Vagina (tissue), 2 donors: Measurements from ENCODE around the gene CD248.

ENCODE experiments used
- POLR2A ChIP-seq, 2 donors: fragments of 450-650 bp; IDR thresholded peaks; one replicate each; pipeline ENCODE4 v1.6.1; 2017; ENCODE audit warnings: antibody characterized with exemption in 2 of 2, mild to moderate bottlenecking in 2 of 2, moderate library complexity in 2 of 2
- TF ChIP-seq, protein P1 (sequence below), 3 experiments: fragments of 450-650 bp in 2 of 3; fragments of 200-600 bp in 1 of 3; sonication (generic) in 1 of 3; IDR thresholded peaks; one replicate each; pipeline ENCODE4 v1.5.1; 2017 to 2019; ENCODE audit warnings: antibody characterized with exemption in 3 of 3, mild to moderate bottlenecking in 2 of 3, moderate library complexity in 2 of 3

DNA sequence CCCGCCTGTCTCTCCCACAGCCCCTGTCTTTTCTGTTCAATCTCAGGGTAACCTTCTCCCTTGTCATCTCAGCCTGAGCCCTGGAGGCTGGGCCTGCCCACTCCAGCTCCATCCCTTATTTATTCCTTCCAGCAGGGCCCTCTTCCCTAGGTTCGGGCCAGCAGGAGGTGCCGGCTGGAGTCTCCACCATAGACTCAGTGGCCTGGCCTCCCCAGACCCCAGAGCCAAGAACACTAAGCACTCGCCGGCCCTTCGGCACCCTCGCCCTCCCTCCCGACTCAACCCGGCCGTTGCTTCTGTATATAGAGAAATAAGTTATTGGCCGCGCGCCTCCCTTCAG, 49.8 kb downstream of the CD248 start:
- no peak for TF ChIP-seq POLR2A (IDR thresholded peaks at IDR 0.05)
- TF ChIP-seq, protein P1, sequence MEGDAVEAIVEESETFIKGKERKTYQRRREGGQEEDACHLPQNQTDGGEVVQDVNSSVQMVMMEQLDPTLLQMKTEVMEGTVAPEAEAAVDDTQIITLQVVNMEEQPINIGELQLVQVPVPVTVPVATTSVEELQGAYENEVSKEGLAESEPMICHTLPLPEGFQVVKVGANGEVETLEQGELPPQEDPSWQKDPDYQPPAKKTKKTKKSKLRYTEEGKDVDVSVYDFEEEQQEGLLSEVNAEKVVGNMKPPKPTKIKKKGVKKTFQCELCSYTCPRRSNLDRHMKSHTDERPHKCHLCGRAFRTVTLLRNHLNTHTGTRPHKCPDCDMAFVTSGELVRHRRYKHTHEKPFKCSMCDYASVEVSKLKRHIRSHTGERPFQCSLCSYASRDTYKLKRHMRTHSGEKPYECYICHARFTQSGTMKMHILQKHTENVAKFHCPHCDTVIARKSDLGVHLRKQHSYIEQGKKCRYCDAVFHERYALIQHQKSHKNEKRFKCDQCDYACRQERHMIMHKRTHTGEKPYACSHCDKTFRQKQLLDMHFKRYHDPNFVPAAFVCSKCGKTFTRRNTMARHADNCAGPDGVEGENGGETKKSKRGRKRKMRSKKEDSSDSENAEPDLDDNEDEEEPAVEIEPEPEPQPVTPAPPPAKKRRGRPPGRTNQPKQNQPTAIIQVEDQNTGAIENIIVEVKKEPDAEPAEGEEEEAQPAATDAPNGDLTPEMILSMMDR (IDR thresholded peaks at IDR 0.05): no peak
